ENCODE measurements around the gene CP. TPM values are rescaled to one million over a fixed set of nuclear protein-coding genes. Genes with fewer than 3 reads are reported as not detected.

The CP gene
- total RNA-seq, 4 donors from 2014 or later, result 5.0 to 111 (median 34.6) TPM

GRCh38 chr3:149177122-149177521, 44.5 kb downstream of the CP start:
- Histone ChIP-seq H3K4me1 (peaks cover 5 to 34% of the 10 kb centered on the region in 2 donors), H3K36me3 (no peaks in the 10 kb centered on the region), H3K27ac (no peak overlapping the region), H3K4me3 (replicated peaks in 1 of 3) (no peak overlapping the region), H3K9me3 (no peaks in the 10 kb centered on the region), H3K27me3 (no peaks in the 10 kb centered on the region)
- DNase-seq, result no peak
- intact Hi-C loops (cut with DNase I), result no loop called here
- 100% methylated on average over 1 of the region's 1 CpG for WGBS, 2 donors
- TF ChIP-seq POLR2A (IDR thresholded peaks at IDR 0.05), result no peak
- TF ChIP-seq CTCF (IDR thresholded peaks at IDR 0.05), result no peak

- H3K36me3 ChIP-seq, result peaks cover 0 to 6% of the 10 kb centered on the region in 2 donors
- peak overlapping the region in 2 of 3 donors; percentile 17 to 74 for H3K27ac ChIP-seq
- H3K4me3 ChIP-seq (replicated peaks in 1 of 3), result no peak overlapping the region
- intact Hi-C loops (cut with DNase I), result no loop called here
- no peaks in the 10 kb centered on the region for H3K9me3 ChIP-seq
- H3K27me3 ChIP-seq, result no peaks in the 10 kb centered on the region
- H3K4me1 ChIP-seq, result peaks cover 5 to 25% of the 10 kb centered on the region in 2 donors
- no peak for TF ChIP-seq CTCF (IDR thresholded peaks at IDR 0.05)
- no peak for TF ChIP-seq POLR2A (IDR thresholded peaks at IDR 0.05)
- peak; percentile 32 to 49 for DNase-seq
- 41 to 47% methylated on average over 3 of the region's 3 CpGs for WGBS, 2 donors
Observed at GRCh38 chr3:149174901-149175300, 46.7 kb downstream of the CP start.

GRCh38 chr3:149170672-149171071, 51.0 kb downstream of the CP start:
- intact Hi-C loops (cut with DNase I), result no loop called here
- TF ChIP-seq CTCF (IDR thresholded peaks at IDR 0.05), result no peak
- TF ChIP-seq POLR2A (IDR thresholded peaks at IDR 0.05), result no peak
- DNase-seq, result no peak

GRCh38 chr3:149167898-149168297, 53.7 kb downstream of the CP start:
- H3K4me1 ChIP-seq, result no peaks in the 10 kb centered on the region
- H3K4me3 ChIP-seq (replicated peaks in 1 of 3), result no peak overlapping the region
- no peak for DNase-seq
- H3K9me3 ChIP-seq, result no peaks in the 10 kb centered on the region
- H3K27me3 ChIP-seq, result no peaks in the 10 kb centered on the region
- 88 to 91% methylated on average over 2 of the region's 2 CpGs for WGBS, 2 donors
- H3K27ac ChIP-seq, result no peak overlapping the region
- H3K36me3 ChIP-seq, result peaks cover 12 to 18% of the 10 kb centered on the region in 2 donors
- TF ChIP-seq CTCF (IDR thresholded peaks at IDR 0.05) (no peak), POLR2A (IDR thresholded peaks at IDR 0.05) (no peak)
- intact Hi-C loops (cut with DNase I), result no loop called here

More at GRCh38 chr3:149170672-149171071, 51.0 kb downstream of the CP start:
- Histone ChIP-seq H3K27ac (no peak overlapping the region), H3K27me3 (no peaks in the 10 kb centered on the region), H3K36me3 (peaks cover 9 to 15% of the 10 kb centered on the region in 2 donors), H3K4me1 (peaks cover 5 to 8% of the 10 kb centered on the region in 2 donors), H3K9me3 (no peaks in the 10 kb centered on the region), H3K4me3 (replicated peaks in 1 of 3) (no peak overlapping the region)
- WGBS, 2 donors, result 97% methylated on average over 7 of the region's 7 CpGs

GRCh38 chr3:149163066-149163465, 58.6 kb downstream of the CP start:
- H3K27ac ChIP-seq, result no peak overlapping the region
- H3K4me3 ChIP-seq (replicated peaks in 1 of 3), result no peak overlapping the region
- no peaks in the 10 kb centered on the region for H3K27me3 ChIP-seq
- TF ChIP-seq POLR2A (IDR thresholded peaks at IDR 0.05) (no peak), CTCF (IDR thresholded peaks at IDR 0.05) (no peak)
- H3K4me1 ChIP-seq, result no peaks in the 10 kb centered on the region
- intact Hi-C loops (cut with DNase I), result no loop called here
- no peak for DNase-seq
- no peaks in the 10 kb centered on the region for H3K9me3 ChIP-seq
- 38 to 44% methylated on average over 1 of the region's 1 CpG for WGBS, 2 donors
- H3K36me3 ChIP-seq, result peaks cover 10 to 13% of the 10 kb centered on the region in 2 donors

Data from thyroid gland (tissue), 4 donors.